GM18526 (cell line): Measurements from ENCODE around the gene MVD.
A peak's percentile ranks its signal among the peaks of the same experiment; 100 is the strongest.

ENCODE experiments used
- POLR2A ChIP-seq: IDR thresholded peaks from 3 replicates; pipeline ENCODE4 v1.6.1; 2011; ENCODE audit not compliant: insufficient read length; ENCODE audit errors: extremely low read depth

MVD gene

GRCh38 chr16:88690341-88691128 lies 27.6 kb upstream of the MVD start:
- no peak for TF ChIP-seq POLR2A

GRCh38 chr16:88688013-88688778 lies 25.3 kb upstream of the MVD start:
- no peak for TF ChIP-seq POLR2A

GRCh38 chr16:88687676-88688012 lies 24.8 kb upstream of the MVD start:
- TF ChIP-seq POLR2A: no peak

GRCh38 chr16:88687254-88687576 lies 24.3 kb upstream of the MVD start:
- TF ChIP-seq POLR2A: no peak

- TF ChIP-seq POLR2A: no peak
Observed at GRCh38 chr16:88686439-88687253, 23.8 kb upstream of the MVD start, which contains the start of gene SNAI3. Gene SNAI3, minus strand, starts transcription at chr16:88686507. Its CDS starts 101 bp downstream, at chr16:88686406.

- TF ChIP-seq POLR2A: no peak
Observed at GRCh38 chr16:88686062-88686438, 23.2 kb upstream of the MVD start.

GRCh38 chr16:88685156-88686061 lies 22.5 kb upstream of the MVD start:
- no peak for TF ChIP-seq POLR2A

- no peak for TF ChIP-seq POLR2A
Observed at GRCh38 chr16:88684569-88685155, 21.8 kb upstream of the MVD start.

- TF ChIP-seq POLR2A: peak; percentile 47
Observed at GRCh38 chr16:88681709-88682451, 19.0 kb upstream of the MVD start.

- no peak for TF ChIP-seq POLR2A
Observed at GRCh38 chr16:88681084-88681680, 18.3 kb upstream of the MVD start.

- no peak for TF ChIP-seq POLR2A
Observed at GRCh38 chr16:88680554-88681083, 17.7 kb upstream of the MVD start.

- no peak for TF ChIP-seq POLR2A
Observed at GRCh38 chr16:88678224-88678979, 15.5 kb upstream of the MVD start.
